ENCODE measurements around the gene PPP2R5C.
"Not testable (repeated sequence)": the region's sequence is repeated elsewhere in the genome, so short reads cannot be mapped to it uniquely, and the experiment has no call there.

DNA sequence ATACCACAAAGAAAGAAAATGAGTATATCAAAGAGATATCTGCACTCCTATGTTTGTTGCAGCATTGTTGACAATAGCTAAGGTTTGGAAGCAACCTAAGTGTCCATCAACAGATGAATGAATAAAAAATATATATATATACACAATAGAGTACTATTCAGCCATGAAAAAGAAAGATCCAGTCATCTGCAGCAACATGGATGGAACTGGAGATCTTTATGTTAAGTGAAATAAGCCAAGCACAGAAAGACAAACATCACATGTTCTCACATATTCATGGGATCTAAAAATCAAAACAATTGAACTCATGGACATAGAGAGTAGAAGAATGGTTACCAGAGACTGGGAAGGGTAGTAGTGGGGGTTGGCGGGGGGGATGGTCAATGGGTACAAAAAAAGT, 42.9 kb downstream of the PPP2R5C start:
- TF ChIP-seq, protein P1, sequence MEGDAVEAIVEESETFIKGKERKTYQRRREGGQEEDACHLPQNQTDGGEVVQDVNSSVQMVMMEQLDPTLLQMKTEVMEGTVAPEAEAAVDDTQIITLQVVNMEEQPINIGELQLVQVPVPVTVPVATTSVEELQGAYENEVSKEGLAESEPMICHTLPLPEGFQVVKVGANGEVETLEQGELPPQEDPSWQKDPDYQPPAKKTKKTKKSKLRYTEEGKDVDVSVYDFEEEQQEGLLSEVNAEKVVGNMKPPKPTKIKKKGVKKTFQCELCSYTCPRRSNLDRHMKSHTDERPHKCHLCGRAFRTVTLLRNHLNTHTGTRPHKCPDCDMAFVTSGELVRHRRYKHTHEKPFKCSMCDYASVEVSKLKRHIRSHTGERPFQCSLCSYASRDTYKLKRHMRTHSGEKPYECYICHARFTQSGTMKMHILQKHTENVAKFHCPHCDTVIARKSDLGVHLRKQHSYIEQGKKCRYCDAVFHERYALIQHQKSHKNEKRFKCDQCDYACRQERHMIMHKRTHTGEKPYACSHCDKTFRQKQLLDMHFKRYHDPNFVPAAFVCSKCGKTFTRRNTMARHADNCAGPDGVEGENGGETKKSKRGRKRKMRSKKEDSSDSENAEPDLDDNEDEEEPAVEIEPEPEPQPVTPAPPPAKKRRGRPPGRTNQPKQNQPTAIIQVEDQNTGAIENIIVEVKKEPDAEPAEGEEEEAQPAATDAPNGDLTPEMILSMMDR (IDR thresholded peaks at IDR 0.05 in 2 of 3, conservative IDR thresholded peaks at IDR 0.05 in 1 of 3; ENCODE audit: insufficient read depth in 2 of 3, low read depth in 1 of 3, low read length in 3 of 3), result not testable (repeated sequence)
- TF ChIP-seq MXI1 (IDR thresholded peaks at IDR 0.05; ENCODE audit: low read depth, low read length); RNF2 (IDR thresholded peaks at IDR 0.05); ZNF274 (IDR thresholded peaks at IDR 0.05; ENCODE audit: borderline replicate concordance, low read depth, low read length); JUN (IDR thresholded peaks at IDR 0.05; ENCODE audit: borderline replicate concordance, low read depth, low read length); JUN (CRISPR knock-in tag; IDR thresholded peaks at IDR 0.05; ENCODE audit: borderline replicate concordance); CBFB (CRISPR knock-in tag; IDR thresholded peaks at IDR 0.05); ATF7 (IDR thresholded peaks at IDR 0.05); POLR2A (conservative IDR thresholded peaks at IDR 0.05): not testable (repeated sequence)
- TF ChIP-seq, protein P2, sequence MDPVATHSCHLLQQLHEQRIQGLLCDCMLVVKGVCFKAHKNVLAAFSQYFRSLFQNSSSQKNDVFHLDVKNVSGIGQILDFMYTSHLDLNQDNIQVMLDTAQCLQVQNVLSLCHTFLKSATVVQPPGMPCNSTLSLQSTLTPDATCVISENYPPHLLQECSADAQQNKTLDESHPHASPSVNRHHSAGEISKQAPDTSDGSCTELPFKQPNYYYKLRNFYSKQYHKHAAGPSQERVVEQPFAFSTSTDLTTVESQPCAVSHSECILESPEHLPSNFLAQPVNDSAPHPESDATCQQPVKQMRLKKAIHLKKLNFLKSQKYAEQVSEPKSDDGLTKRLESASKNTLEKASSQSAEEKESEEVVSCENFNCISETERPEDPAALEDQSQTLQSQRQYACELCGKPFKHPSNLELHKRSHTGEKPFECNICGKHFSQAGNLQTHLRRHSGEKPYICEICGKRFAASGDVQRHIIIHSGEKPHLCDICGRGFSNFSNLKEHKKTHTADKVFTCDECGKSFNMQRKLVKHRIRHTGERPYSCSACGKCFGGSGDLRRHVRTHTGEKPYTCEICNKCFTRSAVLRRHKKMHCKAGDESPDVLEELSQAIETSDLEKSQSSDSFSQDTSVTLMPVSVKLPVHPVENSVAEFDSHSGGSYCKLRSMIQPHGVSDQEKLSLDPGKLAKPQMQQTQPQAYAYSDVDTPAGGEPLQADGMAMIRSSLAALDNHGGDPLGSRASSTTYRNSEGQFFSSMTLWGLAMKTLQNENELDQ (CRISPR knock-in tag; IDR thresholded peaks at IDR 0.05; ENCODE audit: borderline replicate concordance), result not testable (repeated sequence)
